ENCODE measurements around the gene RASSF4.
"Not testable (repeated sequence)": the region's sequence is repeated elsewhere in the genome, so short reads cannot be mapped to it uniquely, and the experiment has no call there.

The RASSF4 gene

DNA sequence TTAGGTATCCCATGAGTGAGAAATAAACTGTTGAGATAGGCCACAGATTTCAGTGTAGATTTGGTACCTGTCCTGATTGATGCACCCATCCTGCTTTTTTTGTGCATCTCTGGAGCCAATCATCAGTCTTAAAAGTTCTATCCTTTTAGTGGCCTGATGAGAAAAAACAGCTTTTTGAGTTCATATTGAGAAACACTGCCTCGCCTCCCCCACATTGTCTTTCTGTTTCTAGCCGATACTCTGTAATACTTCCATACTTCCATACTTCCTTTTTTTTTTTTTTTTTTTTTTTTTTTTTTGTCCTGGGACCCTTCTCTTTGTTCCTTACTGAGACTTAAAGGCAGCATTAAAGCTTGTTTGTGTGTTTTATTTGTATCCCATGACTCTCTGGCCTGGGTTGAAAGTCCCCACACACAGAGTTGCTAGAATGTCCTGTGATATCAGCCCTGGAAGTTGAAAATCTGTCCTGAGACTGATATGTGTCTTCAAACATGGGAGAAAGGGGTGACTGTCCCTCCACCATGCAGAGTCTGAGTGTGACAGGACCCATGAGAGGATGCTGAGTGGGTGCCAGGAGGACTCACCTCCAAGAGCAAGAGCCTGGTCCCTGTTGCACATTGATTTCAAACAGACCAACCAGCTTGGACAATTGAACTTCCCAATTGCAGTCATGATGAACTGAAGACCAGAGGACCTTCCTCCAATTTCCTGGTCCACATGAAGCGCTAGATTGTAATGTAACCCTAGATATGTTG lies 46.9 kb downstream of the RASSF4 start:
- DNase-seq (ENCODE audit: low spot score): no peak

GRCh38 chr10:45008524-45009161 lies 49.0 kb downstream of the RASSF4 start:
- DNase-seq (ENCODE audit: low spot score): peak; percentile 51

GRCh38 chr10:45014557-45014956 lies 55.0 kb downstream of the RASSF4 start:
- not testable (repeated sequence) for DNase-seq (ENCODE audit: low spot score)

- DNase-seq (ENCODE audit: low spot score): no peak
Observed at GRCh38 chr10:45015590-45015989, 56.0 kb downstream of the RASSF4 start.

- DNase-seq (ENCODE audit: low spot score): no peak
Observed at GRCh38 chr10:45023426-45023825, 63.8 kb downstream of the RASSF4 start.

DNA sequence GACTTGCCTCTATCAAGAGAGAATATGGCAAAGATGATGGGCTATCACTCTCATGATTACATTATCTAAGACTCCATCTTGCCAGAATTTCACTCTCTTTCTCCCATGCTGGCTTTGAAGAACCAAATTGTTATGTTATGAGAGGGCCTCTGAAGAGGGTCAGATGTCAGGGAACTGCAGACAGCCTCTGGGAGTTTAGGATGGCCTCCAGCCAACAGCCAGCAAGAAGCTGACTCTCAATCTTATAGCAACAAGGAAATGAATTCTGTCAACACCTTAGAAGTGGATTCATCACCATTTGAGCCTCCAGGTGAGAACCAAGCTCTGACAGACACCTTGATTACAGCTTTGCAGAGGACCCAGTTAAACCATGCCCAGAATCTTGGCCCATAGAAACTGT lies 74.7 kb downstream of the RASSF4 start:
- no peak for DNase-seq (ENCODE audit: low spot score)

DNA sequence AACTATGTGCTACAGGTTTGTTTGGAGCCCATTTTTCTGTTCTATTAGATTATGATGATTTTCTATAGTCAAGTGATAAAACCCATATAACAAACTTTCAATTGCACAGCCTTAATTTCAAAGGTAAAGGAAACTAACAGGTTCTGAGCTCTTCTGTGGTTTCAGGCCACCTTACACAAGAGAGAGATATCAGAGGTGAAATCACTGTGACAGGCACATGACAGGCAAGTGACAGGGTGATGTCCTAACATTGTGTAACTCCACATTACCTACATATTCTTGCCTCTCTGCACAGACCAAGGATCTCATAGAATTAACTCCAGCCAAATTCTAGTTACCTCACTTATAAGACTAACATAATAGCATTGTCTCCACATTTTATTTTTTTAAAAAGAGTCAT lies 76.1 kb downstream of the RASSF4 start:
- no peak for DNase-seq (ENCODE audit: low spot score)

- DNase-seq (ENCODE audit: low spot score): no peak
Observed at GRCh38 chr10:45040921-45041542, 81.4 kb downstream of the RASSF4 start.

GRCh38 chr10:45044290-45044689 lies 84.7 kb downstream of the RASSF4 start:
- no peak for DNase-seq (ENCODE audit: low spot score)

All from hepatic stellate cell (primary cell).